ENCODE results near the gene CCNJL.

CCNJL gene

GRCh38 chr5:160305319-160305718 lies 7.0 kb downstream of the CCNJL start:
- no peak overlapping the region for H3K4me3 ChIP-seq (ENCODE audit: low read depth, low read length)
- no peak for TF ChIP-seq CTCF (IDR thresholded peaks at IDR 0.05; ENCODE audit: borderline replicate concordance, insufficient read depth, low read depth, low read length)

- H3K4me3 ChIP-seq (ENCODE audit: low read depth, low read length): no peak overlapping the region
- TF ChIP-seq CTCF (IDR thresholded peaks at IDR 0.05; ENCODE audit: borderline replicate concordance, insufficient read depth, low read depth, low read length): no peak
These were observed 8.7 kb downstream of the CCNJL start for GRCh38 chr5:160303690-160304089.

- TF ChIP-seq CTCF (IDR thresholded peaks at IDR 0.05; ENCODE audit: borderline replicate concordance, insufficient read depth, low read depth, low read length): no peak
- H3K4me3 ChIP-seq (ENCODE audit: low read depth, low read length): no peak overlapping the region
These were observed 14.2 kb downstream of the CCNJL start for GRCh38 chr5:160298189-160298588.

- no peak for TF ChIP-seq CTCF (IDR thresholded peaks at IDR 0.05; ENCODE audit: borderline replicate concordance, insufficient read depth, low read depth, low read length)
- H3K4me3 ChIP-seq (ENCODE audit: low read depth, low read length): no peak overlapping the region
These were observed 14.6 kb downstream of the CCNJL start for GRCh38 chr5:160297776-160298175.

- TF ChIP-seq CTCF (IDR thresholded peaks at IDR 0.05; ENCODE audit: borderline replicate concordance, insufficient read depth, low read depth, low read length): no peak
- no peak overlapping the region for H3K4me3 ChIP-seq (ENCODE audit: low read depth, low read length)
These were observed 15.4 kb downstream of the CCNJL start for GRCh38 chr5:160297004-160297403.

GRCh38 chr5:160296496-160296895 lies 15.9 kb downstream of the CCNJL start:
- H3K4me3 ChIP-seq (ENCODE audit: low read depth, low read length): no peak overlapping the region
- no peak for TF ChIP-seq CTCF (IDR thresholded peaks at IDR 0.05; ENCODE audit: borderline replicate concordance, insufficient read depth, low read depth, low read length)

GRCh38 chr5:160293901-160294561 lies 18.3 kb downstream of the CCNJL start:
- TF ChIP-seq CTCF (IDR thresholded peaks at IDR 0.05; ENCODE audit: borderline replicate concordance, insufficient read depth, low read depth, low read length): no peak
- no peak overlapping the region for H3K4me3 ChIP-seq (ENCODE audit: low read depth, low read length)
